Measurements from ENCODE around the gene ODAD2.

The ODAD2 gene

DNA sequence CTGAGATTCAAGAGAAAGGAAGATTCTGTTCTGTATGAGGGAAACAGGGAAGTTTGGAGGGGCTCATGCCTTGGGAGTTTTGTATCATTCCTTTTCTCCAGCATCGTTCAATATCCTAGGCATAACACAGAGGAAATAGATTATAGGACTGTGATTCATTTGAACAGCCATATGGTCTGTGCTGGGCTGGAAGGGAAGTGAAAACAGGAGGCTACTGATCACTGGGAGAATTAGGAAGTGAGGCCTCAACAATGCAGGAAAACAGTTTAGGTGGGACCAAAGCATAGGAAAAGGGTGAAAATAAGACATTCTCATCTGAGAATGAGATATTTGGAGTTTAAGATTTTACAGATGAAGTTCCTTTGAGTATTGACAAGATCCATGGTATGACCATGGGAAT is 182.6 kb downstream of the ODAD2 start:
- TF ChIP-seq ZNF132 (tag by site-specific recombination; IDR thresholded peaks at IDR 0.05; ENCODE audit: borderline replicate concordance) (no peak), REPIN1 (tag by site-specific recombination; IDR thresholded peaks at IDR 0.05; ENCODE audit: low read depth) (no peak), ZNF624 (tag by site-specific recombination; IDR thresholded peaks at IDR 0.05) (no peak), ZNF623 (tag by site-specific recombination; IDR thresholded peaks at IDR 0.05) (no peak), ZNF837 (tag by site-specific recombination; IDR thresholded peaks at IDR 0.05) (no peak), ZNF521 (tag by site-specific recombination; IDR thresholded peaks at IDR 0.05) (no peak), ZNF548 (tag by site-specific recombination; IDR thresholded peaks at IDR 0.05) (no peak), ZNF501 (tag by site-specific recombination; IDR thresholded peaks at IDR 0.05) (no peak), ZEB2 (tag by site-specific recombination; IDR thresholded peaks at IDR 0.05) (no peak)
- POLR2A ChIA-PET = no interaction called here
- H3K4me3 ChIP-seq (ENCODE audit: low read depth, low read length) = no peak overlapping the region
- CTCF ChIA-PET = no interaction called here
- no peaks in the 10 kb centered on the region for H3K9me3 ChIP-seq (ENCODE audit: control insufficient read depth, insufficient read depth, low read depth, low read length)
- no peaks in the 10 kb centered on the region for H3K36me3 ChIP-seq (ENCODE audit: control insufficient read depth in 2 of 2, insufficient read depth in 1 of 2, low read length in 2 of 2)
- H3K27ac ChIP-seq (ENCODE audit: extremely low read depth, low read depth, low read length) = no peak overlapping the region
- H3K4me1 ChIP-seq (ENCODE audit: control insufficient read depth, insufficient read depth, low read length) = no peaks in the 10 kb centered on the region; the same call in 1 of the 2 replicates

DNA sequence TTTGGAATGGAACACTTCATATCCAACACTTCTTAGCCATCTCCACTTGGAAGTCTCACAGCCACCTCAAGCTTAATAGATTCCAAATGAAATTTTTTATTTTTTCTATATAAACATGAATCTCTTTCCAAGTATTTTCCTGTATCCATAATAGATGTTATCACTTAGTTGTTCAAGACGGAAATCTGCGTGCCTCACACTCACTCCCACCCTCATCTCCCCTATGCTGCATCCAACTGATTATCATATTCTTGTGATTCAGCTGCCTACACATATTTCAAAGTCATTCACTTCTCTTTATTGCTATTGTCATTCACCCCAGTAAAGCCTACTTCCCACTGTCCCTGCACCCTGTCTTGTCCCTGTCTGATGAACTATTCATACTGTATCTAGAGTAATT is 183.0 kb downstream of the ODAD2 start:
- H3K9me3 ChIP-seq (ENCODE audit: control insufficient read depth, insufficient read depth, low read depth, low read length) = no peaks in the 10 kb centered on the region
- H3K27ac ChIP-seq (ENCODE audit: extremely low read depth, low read depth, low read length) = no peak overlapping the region
- TF ChIP-seq ZNF133 (tag by site-specific recombination; IDR thresholded peaks at IDR 0.05) (no peak), ZFP37 (tag by site-specific recombination; IDR thresholded peaks at IDR 0.05) (no peak), ZNF114 (tag by site-specific recombination; IDR thresholded peaks at IDR 0.05) (no peak), ZNF792 (tag by site-specific recombination; IDR thresholded peaks at IDR 0.05) (no peak), ZNF169 (tag by site-specific recombination; IDR thresholded peaks at IDR 0.05) (no peak), ZNF529 (tag by site-specific recombination; IDR thresholded peaks at IDR 0.05; ENCODE audit: insufficient replicate concordance) (no peak), ZNF292 (tag by site-specific recombination; IDR thresholded peaks at IDR 0.05; ENCODE audit: borderline replicate concordance, low read depth) (no peak)
- TF ChIP-seq, protein P1, sequence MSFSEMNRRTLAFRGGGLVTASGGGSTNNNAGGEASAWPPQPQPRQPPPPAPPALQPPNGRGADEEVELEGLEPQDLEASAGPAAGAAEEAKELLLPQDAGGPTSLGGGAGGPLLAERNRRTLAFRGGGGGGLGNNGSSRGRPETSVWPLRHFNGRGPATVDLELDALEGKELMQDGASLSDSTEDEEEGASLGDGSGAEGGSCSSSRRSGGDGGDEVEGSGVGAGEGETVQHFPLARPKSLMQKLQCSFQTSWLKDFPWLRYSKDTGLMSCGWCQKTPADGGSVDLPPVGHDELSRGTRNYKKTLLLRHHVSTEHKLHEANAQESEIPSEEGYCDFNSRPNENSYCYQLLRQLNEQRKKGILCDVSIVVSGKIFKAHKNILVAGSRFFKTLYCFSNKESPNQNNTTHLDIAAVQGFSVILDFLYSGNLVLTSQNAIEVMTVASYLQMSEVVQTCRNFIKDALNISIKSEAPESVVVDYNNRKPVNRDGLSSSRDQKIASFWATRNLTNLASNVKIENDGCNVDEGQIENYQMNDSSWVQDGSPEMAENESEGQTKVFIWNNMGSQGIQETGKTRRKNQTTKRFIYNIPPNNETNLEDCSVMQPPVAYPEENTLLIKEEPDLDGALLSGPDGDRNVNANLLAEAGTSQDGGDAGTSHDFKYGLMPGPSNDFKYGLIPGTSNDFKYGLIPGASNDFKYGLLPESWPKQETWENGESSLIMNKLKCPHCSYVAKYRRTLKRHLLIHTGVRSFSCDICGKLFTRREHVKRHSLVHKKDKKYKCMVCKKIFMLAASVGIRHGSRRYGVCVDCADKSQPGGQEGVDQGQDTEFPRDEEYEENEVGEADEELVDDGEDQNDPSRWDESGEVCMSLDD (tag by site-specific recombination; IDR thresholded peaks at IDR 0.05) = no peak
- ChIA-PET CTCF (no interaction called here), POLR2A (no interaction called here)
- H3K36me3 ChIP-seq (ENCODE audit: control insufficient read depth in 2 of 2, insufficient read depth in 1 of 2, low read length in 2 of 2) = no peaks in the 10 kb centered on the region
- no peak overlapping the region for H3K4me3 ChIP-seq (ENCODE audit: low read depth, low read length)
- no peaks in the 10 kb centered on the region; the same call in 1 of the 2 replicates for H3K4me1 ChIP-seq (ENCODE audit: control insufficient read depth, insufficient read depth, low read length)

DNA sequence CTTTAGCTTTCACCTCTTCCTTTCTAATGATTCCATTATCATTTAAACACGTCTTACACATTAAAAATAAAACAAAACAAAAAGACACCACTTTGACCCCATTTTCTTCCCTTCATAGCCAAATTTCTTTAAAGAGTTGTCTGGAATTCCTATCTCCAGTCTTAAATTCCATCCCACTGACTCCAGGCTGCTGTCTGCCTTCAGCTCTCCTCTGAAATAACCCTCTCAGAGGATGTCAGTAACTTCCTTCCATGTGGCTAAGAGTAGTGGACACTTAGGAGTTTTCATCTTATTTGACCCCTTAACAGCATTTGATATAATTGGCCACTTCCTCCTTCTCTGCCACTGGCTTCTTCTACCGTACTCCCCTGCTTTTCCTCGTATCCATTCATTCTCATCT is 183.6 kb downstream of the ODAD2 start:
- Histone ChIP-seq H3K27ac (ENCODE audit: extremely low read depth, low read depth, low read length) (no peak overlapping the region), H3K4me1 (ENCODE audit: control insufficient read depth, insufficient read depth, low read length) (no peaks in the 10 kb centered on the region; the same call in 1 of the 2 replicates), H3K9me3 (ENCODE audit: control insufficient read depth, insufficient read depth, low read depth, low read length) (no peaks in the 10 kb centered on the region), H3K36me3 (ENCODE audit: control insufficient read depth in 2 of 2, insufficient read depth in 1 of 2, low read length in 2 of 2) (no peaks in the 10 kb centered on the region), H3K4me3 (ENCODE audit: low read depth, low read length) (no peak overlapping the region)
- CTCF ChIA-PET = no interaction called here
- POLR2A ChIA-PET = no interaction called here
- TF ChIP-seq, protein P2, sequence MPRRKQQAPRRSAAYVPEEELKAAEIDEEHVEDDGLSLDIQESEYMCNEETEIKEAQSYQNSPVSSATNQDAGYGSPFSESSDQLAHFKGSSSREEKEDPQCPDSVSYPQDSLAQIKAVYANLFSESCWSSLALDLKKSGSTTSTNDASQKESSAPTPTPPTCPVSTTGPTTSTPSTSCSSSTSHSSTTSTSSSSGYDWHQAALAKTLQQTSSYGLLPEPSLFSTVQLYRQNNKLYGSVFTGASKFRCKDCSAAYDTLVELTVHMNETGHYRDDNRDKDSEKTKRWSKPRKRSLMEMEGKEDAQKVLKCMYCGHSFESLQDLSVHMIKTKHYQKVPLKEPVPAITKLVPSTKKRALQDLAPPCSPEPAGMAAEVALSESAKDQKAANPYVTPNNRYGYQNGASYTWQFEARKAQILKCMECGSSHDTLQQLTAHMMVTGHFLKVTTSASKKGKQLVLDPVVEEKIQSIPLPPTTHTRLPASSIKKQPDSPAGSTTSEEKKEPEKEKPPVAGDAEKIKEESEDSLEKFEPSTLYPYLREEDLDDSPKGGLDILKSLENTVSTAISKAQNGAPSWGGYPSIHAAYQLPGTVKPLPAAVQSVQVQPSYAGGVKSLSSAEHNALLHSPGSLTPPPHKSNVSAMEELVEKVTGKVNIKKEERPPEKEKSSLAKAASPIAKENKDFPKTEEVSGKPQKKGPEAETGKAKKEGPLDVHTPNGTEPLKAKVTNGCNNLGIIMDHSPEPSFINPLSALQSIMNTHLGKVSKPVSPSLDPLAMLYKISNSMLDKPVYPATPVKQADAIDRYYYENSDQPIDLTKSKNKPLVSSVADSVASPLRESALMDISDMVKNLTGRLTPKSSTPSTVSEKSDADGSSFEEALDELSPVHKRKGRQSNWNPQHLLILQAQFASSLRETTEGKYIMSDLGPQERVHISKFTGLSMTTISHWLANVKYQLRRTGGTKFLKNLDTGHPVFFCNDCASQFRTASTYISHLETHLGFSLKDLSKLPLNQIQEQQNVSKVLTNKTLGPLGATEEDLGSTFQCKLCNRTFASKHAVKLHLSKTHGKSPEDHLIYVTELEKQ (tag by site-specific recombination; IDR thresholded peaks at IDR 0.05; ENCODE audit: borderline replicate concordance) = no peak
- TF ChIP-seq, protein P3, sequence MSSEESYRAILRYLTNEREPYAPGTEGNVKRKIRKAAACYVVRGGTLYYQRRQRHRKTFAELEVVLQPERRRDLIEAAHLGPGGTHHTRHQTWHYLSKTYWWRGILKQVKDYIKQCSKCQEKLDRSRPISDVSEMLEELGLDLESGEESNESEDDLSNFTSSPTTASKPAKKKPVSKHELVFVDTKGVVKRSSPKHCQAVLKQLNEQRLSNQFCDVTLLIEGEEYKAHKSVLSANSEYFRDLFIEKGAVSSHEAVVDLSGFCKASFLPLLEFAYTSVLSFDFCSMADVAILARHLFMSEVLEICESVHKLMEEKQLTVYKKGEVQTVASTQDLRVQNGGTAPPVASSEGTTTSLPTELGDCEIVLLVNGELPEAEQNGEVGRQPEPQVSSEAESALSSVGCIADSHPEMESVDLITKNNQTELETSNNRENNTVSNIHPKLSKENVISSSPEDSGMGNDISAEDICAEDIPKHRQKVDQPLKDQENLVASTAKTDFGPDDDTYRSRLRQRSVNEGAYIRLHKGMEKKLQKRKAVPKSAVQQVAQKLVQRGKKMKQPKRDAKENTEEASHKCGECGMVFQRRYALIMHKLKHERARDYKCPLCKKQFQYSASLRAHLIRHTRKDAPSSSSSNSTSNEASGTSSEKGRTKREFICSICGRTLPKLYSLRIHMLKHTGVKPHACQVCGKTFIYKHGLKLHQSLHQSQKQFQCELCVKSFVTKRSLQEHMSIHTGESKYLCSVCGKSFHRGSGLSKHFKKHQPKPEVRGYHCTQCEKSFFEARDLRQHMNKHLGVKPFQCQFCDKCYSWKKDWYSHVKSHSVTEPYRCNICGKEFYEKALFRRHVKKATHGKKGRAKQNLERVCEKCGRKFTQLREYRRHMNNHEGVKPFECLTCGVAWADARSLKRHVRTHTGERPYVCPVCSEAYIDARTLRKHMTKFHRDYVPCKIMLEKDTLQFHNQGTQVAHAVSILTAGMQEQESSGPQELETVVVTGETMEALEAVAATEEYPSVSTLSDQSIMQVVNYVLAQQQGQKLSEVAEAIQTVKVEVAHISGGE (tag by site-specific recombination; conservative IDR thresholded peaks at IDR 0.05; ENCODE audit: low read depth) = no peak
- TF ChIP-seq ZNF366 (tag by site-specific recombination; conservative IDR thresholded peaks at IDR 0.05) (no peak), ZNF341 (tag by site-specific recombination; IDR thresholded peaks at IDR 0.05; ENCODE audit: low read depth) (no peak), ZNF529 (tag by site-specific recombination; IDR thresholded peaks at IDR 0.05; ENCODE audit: insufficient replicate concordance) (no peak)
- TF ChIP-seq, protein P4, sequence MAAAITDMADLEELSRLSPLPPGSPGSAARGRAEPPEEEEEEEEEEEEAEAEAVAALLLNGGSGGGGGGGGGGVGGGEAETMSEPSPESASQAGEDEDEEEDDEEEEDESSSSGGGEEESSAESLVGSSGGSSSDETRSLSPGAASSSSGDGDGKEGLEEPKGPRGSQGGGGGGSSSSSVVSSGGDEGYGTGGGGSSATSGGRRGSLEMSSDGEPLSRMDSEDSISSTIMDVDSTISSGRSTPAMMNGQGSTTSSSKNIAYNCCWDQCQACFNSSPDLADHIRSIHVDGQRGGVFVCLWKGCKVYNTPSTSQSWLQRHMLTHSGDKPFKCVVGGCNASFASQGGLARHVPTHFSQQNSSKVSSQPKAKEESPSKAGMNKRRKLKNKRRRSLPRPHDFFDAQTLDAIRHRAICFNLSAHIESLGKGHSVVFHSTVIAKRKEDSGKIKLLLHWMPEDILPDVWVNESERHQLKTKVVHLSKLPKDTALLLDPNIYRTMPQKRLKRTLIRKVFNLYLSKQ (tag by site-specific recombination; IDR thresholded peaks at IDR 0.05; ENCODE audit: borderline replicate concordance) = no peak

Data from HEK293 (cell line).